NCI-H748 (cell line): Measurements from ENCODE around the gene PRPF19.

Experiments used
- DNase-seq: peaks from one replicate; lab custom pipeline; 2025; ENCODE audit not compliant: unreplicated experiment; lab: John Stamatoyannopoulos, UW

PRPF19 gene

DNA sequence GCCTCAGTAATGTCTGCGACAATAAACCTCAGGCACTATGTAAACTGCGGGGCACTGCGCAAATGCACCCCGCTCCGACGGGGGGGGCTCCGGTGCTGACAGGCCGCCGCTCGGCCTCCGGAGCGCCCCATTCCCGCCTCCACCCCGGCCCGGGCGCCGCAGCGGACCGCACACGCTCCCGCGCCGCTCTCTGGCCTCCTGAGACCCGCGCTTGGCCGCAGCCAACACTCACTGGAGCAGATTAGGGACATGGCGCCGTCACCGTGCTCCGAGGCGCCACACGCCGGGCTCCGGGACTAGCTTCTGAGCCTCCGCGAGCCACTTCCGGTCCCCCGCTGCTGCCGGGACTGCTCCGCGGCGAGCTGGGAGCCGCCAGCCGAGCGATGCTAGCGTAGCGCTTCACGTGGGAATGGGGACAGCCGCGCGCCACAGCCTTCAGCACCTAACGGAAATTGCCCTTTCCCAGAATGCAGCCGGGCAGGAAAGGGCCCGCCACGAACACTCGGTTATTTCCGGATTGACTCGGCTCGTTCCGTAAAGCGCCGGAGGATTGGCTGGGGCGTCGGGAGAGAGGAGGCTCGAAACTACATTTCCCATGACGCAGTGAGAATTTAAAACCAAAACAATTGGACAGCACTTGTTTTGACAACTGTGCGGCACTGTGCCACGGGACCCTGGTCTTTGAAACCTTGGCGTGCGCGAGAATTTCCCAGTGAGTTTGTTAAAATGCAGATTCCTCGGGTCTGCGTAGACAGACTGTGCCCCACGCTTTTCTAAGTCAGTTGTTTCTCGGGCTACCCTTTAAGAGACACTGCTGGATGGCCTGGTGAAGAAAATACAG lies at the start of gene PRPF19:
TSS of gene PRPF19 (minus strand) at position 454 of the 841 bp plus-strand sequence. CDS start at position 251, 203 bp downstream.
- DNase-seq: peak; percentile 97

DNA sequence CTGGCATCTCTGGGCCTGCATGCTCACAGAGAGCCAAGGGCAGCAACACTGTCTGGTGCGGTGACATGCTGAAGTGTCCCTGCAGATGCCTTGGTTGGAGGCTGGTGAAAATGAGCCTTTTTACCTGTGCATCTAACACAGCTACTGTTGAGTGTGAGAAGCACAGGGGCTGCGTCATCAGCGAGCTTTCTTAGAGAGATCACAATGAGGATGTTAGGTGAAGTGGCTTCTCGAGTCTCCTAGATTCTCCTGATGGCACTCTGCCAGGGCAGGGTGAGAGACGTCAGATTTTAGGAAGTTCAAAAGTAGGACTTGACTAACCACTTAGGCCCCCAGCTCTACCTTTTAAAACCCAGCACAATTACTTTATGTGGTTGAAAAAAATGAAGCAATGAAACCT lies 49.2 kb upstream of the PRPF19 start:
- DNase-seq: no peak

DNA sequence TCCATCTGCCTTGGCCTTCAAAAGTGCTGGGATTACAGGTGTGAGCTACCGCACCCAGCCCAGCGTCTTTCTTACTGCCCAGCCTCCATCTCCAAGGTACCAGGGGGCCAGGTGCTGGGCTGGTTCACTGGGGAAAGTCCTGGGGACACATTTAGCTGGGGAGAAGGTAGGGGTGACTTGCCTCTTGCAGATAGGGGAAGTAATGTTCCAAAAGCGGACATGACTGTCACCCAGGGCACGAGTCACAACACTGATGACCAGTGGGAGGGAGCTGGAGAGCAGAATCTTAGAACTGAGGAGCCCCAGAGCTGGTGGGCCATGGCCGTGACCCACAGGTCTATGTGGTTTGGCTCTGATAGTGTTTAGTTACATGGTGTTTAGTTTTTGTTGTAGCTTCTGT lies 48.0 kb upstream of the PRPF19 start:
- no peak for DNase-seq

DNA sequence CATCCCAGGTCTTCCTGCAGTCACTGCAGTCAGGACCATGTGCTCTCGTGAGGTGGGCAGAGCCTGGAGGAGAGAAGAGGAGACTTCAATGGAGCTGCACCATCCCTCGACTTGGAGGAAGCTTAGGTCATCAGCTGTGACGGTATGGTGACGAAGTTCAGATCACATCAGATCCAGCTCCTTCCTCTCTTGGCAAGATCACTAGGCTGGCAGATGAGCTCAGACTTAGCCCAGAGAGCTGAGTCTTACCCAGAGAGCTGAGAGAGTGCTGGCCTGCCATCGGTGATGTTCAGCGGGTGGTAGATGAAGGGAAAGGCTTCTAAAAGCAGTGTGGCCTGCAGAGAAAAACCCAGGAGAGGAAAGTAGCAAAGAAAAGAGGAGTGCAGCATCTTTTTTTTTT lies 47.4 kb upstream of the PRPF19 start:
- DNase-seq: no peak

DNA sequence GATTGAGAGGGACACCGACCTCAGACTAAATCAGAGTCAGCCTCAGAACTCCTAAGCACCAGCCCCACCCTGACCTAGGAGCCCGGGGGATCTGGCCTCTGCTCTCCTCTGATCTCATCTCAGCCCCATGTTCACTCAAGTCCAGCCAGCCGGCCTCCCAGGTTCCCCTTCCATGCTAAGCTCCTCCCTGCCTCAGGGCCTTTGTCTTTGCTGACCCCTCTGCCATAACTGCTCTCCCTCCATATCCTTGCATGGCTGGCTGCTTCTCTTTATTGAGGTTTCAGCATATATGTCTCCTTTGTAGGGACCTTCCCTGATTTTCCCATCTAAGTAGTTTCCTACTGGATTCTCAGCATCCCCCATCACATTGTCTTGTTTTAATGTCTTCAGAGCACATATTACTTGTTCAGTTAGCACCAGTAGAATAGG lies 46.4 kb upstream of the PRPF19 start:
- DNase-seq: no peak

DNA sequence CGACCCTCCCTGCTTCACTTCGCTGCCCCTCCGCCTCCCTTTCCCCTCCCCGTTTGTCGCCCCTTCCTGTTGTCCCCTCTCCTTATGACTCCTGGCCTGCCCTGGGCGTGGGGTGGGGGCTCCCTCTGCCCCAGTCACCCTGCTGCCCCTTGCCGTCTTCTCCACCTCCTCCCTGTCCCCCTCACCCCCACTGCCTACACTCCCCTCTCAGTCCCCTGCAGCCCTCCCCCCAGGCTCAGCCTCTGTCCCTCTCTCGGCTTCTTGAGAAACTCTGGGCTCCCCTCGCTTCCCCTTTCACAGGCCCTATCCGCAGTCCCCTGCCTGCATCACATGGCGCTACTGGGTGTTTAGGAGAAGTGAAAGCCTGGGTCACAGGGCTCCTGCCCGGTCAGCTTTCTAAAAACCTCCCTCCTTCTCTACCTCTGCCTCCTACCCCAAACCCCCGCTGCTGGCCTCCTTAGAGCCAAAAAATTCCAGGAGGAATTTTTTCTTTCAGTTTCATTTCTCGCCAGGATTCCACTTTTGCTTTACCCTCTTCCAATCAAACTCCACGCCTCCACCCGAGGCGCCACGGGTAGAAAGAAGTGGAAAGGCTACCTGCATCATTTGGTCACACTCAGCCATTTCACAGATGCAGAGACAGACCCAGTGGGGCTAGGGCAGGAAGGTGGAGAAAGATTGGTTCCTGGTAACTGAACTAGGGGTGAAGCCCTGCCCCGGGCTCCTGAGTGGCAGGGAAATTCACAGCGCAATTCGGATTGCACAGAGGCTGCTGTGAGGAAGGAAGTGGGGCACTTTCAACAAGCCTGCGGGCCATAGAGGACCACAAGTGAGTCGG lies 45.7 kb upstream of the PRPF19 start, which contains the start of gene SLC15A3:
TSS of gene SLC15A3 (minus strand) at position 273 of the 838 bp plus-strand sequence. CDS start 625 bp downstream, outside the sequence.
- DNase-seq: no peak

DNA sequence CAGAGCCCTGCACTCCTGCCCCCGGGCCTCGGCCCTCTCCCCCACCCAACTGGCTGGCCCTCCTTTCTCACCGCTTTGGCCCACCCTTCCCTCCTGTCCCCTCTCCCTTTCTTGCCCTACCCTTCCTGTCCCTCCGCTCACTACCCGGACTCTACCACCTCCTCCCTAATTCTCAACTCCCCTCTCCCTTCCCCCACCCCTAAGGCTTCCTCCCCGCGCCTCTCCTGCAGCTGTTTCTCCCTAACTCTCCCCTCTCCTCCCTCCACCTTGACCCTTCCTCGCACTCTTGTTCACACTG lies 45.2 kb upstream of the PRPF19 start:
- no peak for DNase-seq

DNA sequence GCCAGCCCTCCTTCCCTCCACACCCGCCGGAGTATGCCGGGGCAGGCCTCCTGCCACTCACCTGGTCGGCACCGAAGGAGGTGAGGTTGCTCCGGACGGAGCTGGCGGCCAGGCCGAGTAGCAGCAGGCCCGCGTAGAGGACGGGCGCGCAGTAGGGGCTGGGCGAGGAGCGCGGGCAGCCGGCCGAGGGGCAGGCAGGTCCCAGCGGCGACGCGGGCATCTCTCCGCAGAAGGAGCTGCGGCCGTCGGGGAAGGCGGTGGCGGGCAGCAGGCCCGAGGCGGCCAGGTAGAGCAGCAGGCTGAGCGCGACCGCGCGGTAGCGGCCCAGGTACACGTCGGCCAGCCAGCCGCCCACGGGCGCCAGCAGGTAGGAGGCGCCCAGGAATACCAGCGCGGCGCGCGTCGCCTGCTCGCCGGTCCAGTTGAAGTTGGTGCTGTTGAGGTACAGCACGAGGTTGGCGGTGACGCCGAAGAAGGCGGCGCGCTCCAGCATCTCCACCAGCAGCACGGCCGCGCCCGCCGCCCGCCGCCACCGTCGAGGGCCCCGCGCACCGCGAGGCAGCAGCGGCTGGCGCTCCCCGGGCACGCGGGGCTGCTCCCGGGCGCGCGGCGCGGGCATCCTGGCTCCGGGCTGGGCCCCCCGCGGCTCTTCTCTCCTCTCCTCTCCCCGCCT lies 44.7 kb upstream of the PRPF19 start:
- DNase-seq: no peak

DNA sequence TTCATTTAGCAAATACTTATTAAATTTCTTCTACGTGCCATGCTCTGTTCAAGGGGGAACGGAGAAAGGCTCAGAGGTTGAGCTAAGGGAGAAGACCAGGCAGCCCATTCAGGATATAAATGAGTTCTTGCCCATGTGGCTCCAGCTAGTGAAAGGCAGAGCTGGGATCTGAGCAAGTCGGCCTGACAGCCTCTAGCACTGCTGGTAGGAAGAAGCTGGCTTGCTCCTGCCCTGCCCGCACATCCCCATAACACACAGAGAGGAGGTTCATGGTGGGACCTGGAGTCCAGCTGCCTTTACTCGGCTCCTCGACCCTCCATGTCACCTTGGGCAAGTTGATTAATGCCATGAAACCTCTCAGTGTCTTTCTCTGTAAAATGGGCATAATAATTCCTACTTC lies 43.6 kb upstream of the PRPF19 start:
- DNase-seq: no peak

DNA sequence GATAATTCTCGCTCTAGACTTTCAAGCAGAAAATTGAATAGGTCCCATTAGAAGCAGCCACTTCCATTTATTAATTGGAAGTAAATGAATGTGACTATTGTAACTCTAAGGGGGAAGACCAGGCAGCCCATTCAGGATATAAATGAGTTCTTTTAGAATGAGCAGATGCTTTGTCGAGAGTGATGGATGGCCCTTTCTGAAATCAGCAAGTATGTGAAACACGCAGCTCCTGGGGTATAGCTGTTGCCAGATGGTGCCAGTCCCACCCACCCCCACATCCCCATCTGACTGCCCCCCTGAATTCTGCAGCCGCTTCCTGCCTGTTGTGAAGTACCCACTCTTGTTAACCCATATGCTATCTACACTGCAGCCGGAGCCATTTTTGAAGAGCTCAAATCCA lies 41.9 kb upstream of the PRPF19 start:
- DNase-seq: no peak

DNA sequence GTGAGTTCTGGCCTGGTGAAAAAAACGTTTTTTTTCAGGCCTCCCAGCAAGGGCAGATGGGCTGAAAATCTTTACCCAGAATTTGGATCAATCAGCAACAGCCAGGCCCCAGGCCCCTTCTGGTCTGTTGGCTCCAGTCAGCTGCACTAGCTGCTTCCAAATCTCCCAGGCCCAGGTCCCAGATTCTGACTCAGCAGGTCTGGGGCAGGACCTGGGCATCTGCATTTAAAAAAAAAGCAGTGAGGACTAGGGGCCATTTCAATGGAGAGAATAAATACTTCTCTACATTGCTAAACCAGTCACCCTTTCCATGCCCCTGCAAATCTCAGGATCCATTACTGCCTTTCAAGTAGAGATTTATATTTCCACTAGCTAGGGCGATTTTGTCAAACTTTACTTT lies 41.3 kb upstream of the PRPF19 start:
- no peak for DNase-seq

DNA sequence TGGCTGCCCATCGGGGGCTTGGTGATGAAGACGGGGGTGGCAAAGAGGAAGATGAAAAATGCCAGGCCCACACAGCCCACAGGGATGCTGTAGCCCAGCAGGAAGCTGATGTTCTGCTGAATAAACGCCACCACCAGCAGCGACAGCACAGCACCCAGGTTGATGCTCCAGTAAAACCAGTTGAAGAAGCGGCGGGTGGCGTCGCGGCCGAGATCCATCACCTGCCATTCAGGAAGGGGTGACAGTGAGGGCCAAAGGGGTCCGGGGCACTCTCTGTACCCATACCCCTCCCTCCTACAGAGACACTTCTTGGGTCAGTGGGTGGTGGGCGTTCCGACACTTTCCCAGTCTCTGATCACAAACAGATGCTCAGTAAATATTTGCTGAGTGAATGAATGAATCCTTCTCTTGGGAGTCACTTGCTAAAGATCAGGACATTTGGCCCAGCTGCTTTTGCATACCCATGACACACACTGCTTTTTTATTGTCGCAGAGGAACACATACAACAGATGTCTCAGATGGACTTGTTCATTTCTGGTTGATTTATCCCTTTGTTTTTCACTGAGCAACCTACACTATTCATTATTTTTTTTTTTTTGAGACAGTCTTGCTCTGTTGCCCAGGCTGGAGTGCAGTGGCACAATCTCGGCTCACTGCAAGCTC lies 40.3 kb upstream of the PRPF19 start:
- peak; percentile 27 for DNase-seq

DNA sequence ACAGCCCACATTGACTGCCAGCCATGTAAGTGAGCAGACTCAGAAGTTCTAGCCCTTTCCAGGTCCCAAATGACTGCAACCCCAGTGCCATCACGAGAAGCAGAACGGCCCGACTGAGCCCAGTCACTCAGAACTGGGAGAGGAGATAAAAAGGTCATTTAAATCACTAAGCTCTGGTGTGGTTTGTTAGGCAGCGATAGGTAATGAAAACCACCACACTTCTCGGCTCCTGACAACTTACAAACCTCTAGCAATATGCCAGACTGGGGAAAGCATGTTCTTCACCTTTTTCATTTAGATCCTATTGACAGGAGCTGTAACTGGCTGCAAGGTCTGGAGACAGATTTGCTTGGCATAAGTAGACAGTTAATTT lies 38.9 kb upstream of the PRPF19 start:
- DNase-seq: no peak

DNA sequence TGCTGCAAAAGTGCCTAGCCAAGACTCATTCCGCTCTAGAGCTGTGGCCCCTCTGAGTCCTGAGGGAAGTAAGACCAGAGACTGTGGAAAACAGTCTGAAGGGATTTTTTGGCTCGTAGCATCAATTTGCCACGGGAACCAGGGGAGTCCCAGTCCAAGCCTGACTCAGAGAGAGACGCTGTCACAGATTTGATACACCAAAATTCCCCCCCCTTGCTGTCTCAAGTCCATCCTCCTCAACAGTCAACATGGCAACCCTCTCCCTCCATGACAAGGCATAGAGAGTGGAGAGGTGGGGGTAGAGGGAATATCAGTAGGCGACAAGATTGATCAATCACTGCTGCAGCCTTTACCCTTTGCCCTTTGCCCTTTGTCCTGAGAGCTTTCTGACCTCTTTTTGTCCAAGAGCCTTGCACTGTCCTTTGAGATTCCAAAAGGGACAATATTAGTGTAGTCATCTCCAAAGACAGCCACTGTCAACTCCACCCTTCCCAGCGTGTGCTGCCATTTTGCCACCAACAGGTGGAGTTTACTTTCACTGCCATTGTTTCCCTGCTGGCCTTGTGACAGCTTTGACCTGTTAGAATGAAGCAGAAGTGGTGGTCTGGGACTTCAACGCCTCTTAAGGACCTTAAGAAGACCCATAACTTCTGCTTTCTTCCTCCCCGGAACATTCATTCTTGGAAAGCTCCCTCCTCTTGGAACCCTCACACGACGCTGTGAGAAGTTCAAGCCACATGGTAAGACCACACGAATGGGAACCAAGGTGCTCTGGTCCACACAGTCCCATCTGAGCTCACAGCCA lies 38.3 kb upstream of the PRPF19 start:
- DNase-seq: peak; percentile 10

DNA sequence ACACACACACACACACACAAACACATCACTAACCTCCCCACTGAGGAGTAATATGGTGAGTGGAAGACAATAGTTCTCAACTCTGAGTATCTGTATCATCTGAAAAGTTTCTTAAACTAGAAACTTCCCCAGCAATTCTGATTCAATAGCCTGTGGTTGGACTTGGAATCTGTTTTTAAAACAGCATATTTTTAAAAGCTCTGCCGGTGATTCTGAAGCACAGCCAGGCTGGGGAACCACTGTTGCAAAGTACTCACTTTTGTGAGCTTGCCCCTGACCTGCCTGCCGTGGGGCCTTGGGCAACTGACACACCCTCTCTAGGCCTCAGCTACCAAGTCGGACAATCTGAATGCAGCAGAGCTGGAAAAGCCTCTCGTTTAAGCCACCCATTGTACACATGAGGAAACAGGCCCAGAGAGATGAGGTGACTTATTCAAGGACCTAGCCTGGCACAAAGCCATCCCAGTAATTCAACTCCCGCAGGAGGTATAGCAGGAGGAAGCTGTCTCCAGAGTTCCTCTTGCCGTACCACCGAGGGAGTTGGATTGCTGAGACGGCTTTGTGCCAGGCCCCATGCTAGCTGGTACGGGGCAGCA lies 36.7 kb upstream of the PRPF19 start:
- peak; percentile 19 for DNase-seq

DNA sequence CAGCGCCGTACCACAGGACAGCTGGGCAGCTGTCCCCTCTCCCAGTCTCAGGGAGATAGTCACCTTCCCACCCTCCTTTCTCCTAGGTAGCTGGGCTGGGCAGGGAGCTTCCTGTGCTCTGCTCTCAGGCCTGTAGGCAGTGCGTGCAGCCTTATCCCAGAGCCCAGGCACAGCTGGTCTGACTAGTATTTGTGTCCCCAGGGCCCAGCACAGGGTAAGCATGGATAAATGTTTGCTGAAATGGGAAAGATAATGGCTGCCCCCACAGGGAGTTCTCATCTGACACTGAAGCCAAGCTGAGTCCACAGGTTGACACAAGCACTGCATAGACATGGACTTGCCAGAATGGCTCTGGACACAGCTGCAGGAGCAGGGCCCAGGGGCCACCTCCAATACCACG lies 35.8 kb upstream of the PRPF19 start:
- DNase-seq: no peak

DNA sequence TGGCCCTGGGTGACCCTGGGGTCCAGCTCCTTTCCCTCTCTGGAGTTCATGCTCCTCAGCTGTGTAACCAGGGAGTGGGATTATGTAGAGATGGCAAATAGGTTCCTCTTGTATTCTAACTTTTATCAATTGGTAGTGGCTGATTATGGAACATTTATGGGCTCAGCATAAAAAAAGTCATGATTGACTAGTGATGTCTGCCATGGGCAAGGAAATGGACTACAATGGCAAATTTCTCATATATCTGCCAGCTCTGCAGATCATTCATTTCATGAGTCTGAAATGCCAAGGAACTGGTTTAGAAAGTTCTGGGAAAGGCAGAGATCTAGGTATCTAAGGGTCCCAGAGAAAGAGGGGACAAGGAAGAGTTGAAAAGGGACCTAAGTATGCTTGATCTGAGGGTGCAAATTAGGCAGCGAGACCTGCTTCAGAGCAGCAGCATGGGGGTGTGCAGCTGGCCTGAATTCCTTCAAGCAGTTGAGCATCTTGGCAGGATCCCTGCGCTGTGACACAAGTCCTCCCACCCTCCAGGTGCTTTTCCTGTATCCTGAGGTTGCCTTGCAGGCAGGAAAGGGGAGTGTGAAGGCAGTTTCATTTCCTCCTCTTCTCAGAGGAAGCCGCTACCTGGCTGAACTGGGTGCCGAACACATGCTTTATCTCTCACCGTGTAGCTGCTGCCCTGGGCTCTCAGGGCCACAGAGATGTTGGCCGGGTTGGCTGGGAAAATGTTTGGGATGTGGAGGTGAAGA lies 35.2 kb upstream of the PRPF19 start:
- no peak for DNase-seq

DNA sequence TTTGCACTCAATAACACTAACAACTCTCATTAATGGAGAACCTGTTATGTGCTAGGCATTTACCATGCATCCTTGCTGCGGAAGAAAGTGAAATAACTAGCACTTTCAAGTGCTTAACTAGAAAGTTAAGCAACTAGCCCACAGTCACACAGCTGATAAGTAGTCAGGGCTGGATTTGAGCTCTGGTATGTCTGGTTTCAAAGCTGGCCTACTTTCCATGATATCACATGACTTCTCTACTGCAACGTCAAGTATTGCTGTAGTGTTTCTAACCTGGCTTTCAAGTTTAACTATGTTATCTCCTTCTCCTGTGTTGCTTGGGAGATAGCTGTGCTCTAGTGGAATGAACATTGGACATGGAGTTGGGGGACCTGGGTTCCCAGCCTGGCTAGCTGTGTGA lies 33.5 kb upstream of the PRPF19 start:
- DNase-seq: no peak

DNA sequence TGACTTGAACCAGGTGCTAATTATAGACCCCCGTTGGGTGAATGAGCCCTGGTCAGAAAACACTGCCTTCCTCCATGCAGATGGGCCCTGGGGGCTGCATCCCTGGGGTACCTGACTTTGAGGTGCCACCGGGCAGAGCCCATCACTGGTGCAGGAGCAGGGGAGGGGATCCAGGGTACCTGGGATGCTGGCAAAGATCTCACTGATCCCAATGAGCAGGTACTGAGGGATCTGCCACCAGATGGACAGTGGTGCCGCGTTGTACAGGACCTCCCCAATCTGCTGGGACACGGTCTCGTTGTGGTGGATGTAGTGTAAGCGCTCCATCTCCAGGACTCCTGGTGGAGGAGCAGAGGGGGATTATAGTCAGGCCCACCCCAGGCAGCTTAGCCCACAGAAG lies 32.9 kb upstream of the PRPF19 start:
- no peak for DNase-seq
